ENCODE measurements around the gene IWS1. TPM values are rescaled to one million over a fixed set of nuclear protein-coding genes. Genes with fewer than 3 reads are reported as not detected.

IWS1 gene
- total and polyA plus RNA-seq, 9 of the 15 experiments (the other 6 are each of a cell fraction or from before 2014, with no cell fraction given): 20.8 to 67.2 (median 46.6) TPM

DNA sequence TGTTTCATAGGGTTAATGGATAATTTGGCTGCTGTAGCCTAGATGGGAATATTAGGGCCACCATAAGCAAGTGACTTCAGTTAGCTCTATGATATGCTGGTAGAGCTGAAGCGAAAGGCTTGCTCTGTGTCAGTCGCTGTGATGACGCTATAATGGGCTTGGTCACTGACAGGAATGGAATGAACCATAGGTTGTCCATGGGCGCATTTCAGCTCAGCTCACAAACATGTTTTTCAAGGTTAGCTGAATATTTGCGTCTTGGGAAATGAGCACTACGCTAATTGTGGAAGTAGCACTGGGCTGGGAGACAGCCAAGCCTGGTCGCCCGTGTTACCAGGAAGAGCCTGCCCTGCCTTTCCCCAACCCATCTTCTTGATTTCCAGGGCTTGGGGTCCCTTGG lies 6.0 kb upstream of the IWS1 start:
- H2AFZ ChIP-seq (ENCODE audit: low read depth, low read length): no peak overlapping the region
- intact Hi-C loops (cut with micrococcal nuclease): no loop called here
- no peak overlapping the region for H3K4me3 ChIP-seq
- DNase-seq (ENCODE audit: extremely low read depth in 1 of 4, low spot score in 3 of 4): no peak
- no peaks in the 10 kb centered on the region for H3K9me1 ChIP-seq (ENCODE audit: control insufficient read depth, insufficient read depth, low read length)
- ChIA-PET POLR2A (interaction anchor here (1.1 kb wide), 1 partner anchor 8 kb away, joined by 3 read pairs; no protein-coding TSS in a partner anchor), CTCF (ENCODE audit: low intra/inter-chr PET ratio) (no interaction called here)
- H3K27me3 ChIP-seq (ENCODE audit: control insufficient read depth in 2 of 2, insufficient read depth in 2 of 2, low read length in 2 of 2): peaks cover 19 to 42% of the 10 kb centered on the region in 2 experiments
- TF ChIP-seq ZNF140 (CRISPR knock-in tag; IDR thresholded peaks at IDR 0.05): no peak
- TF ChIP-seq HEY1 (CRISPR knock-in tag; IDR thresholded peaks at IDR 0.05; ENCODE audit: borderline replicate concordance): no peak
- TF ChIP-seq, protein P1, sequence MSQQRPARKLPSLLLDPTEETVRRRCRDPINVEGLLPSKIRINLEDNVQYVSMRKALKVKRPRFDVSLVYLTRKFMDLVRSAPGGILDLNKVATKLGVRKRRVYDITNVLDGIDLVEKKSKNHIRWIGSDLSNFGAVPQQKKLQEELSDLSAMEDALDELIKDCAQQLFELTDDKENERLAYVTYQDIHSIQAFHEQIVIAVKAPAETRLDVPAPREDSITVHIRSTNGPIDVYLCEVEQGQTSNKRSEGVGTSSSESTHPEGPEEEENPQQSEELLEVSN (IDR thresholded peaks at IDR 0.05; ENCODE audit: borderline replicate concordance in 1 of 2, extremely low read depth in 1 of 2, insufficient read depth in 1 of 2, insufficient read length in 1 of 2, low read depth in 1 of 2, low read length in 1 of 2, poor library complexity in 1 of 2, severe bottlenecking in 1 of 2): no peak
- no peak overlapping the region for H3K27ac ChIP-seq (ENCODE audit: extremely low read depth, low read depth, low read length)
- H4K20me1 ChIP-seq (replicated peaks; ENCODE audit: control insufficient read depth, insufficient read depth, low read length): no peaks in the 10 kb centered on the region
- 12% methylated on average over 8 of the region's 8 CpGs for WGBS (ENCODE audit: insufficient coverage, low coverage, missing lambda C conversion rate)
- no TSS peak for BruUV-seq (replicated peaks)
- H3K9me3 ChIP-seq (replicated peaks; ENCODE audit: control insufficient read depth, insufficient read depth, low read depth, low read length): 0 out of 2 replicates have a peak, but pooled peaks cover 4% of the 10 kb centered on the region
- no peak overlapping the region for H3K4me2 ChIP-seq (ENCODE audit: insufficient read depth, low read length)
- H3K9ac ChIP-seq (ENCODE audit: insufficient read depth in 1 of 2, low read depth in 2 of 2, low read length in 2 of 2): no peak overlapping the region
- H3K36me3 ChIP-seq (ENCODE audit: control insufficient read depth, insufficient read depth, low read length): no peaks in the 10 kb centered on the region
- in situ Hi-C loops (cut with MboI): no loop called here
- ATAC-seq: no peak
- FAIRE-seq: no peak
- peaks cover 3 to 7% of the 10 kb centered on the region in 2 experiments; a peak in 4 of 5 replicates for H3K4me1 ChIP-seq (replicated peaks in 1 of 2; ENCODE audit: control insufficient read depth in 2 of 2, insufficient read depth in 2 of 2, low read length in 2 of 2)
- H3K79me2 ChIP-seq (ENCODE audit: control insufficient read depth, insufficient read depth, low read length): no peaks in the 10 kb centered on the region

DNA sequence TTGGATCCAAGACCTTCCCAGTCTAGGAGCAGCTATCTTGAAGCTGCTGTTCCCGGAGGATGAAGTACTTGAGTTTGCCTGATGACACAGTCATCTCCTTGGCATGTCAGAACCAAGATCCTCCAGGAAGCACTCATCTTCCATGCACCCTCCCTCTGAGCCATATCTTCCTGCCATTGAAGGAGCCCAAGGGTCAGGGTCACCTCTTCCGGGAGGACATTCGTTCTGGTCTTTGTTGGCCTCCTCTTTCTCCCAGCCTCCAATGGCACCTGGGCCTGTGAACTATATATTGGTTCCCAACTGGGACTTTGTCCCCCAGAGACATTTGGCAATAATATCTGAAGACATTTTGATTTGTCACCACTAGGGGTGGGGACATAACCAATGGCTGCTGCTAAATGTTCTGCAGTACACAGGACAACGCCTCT lies 4.9 kb upstream of the IWS1 start:
- H3K9ac ChIP-seq (ENCODE audit: insufficient read depth in 1 of 2, low read depth in 2 of 2, low read length in 2 of 2): no peak overlapping the region
- no peaks in the 10 kb centered on the region for H4K20me1 ChIP-seq (replicated peaks; ENCODE audit: control insufficient read depth, insufficient read depth, low read length)
- ChIA-PET CTCF (ENCODE audit: low intra/inter-chr PET ratio) (no interaction called here), POLR2A (interaction anchor here (0.7 kb wide), 1 partner anchor 12 kb away, joined by 6 read pairs; no protein-coding TSS in a partner anchor)
- BruUV-seq (replicated peaks): no TSS peak
- no peak overlapping the region for H3K27ac ChIP-seq (ENCODE audit: extremely low read depth, low read depth, low read length)
- H3K79me2 ChIP-seq (ENCODE audit: control insufficient read depth, insufficient read depth, low read length): peaks cover 1% of the 10 kb centered on the region
- DNase-seq (ENCODE audit: extremely low read depth in 1 of 4, low spot score in 3 of 4): peak in 1 of 4 experiments; percentile 25
- intact Hi-C loops (cut with micrococcal nuclease): no loop called here
- H3K9me1 ChIP-seq (ENCODE audit: control insufficient read depth, insufficient read depth, low read length): no peaks in the 10 kb centered on the region
- no peak for FAIRE-seq
- in situ Hi-C loops (cut with MboI): no loop called here
- no peaks in the 10 kb centered on the region for H3K36me3 ChIP-seq (ENCODE audit: control insufficient read depth, insufficient read depth, low read length)
- TF ChIP-seq, protein P2, sequence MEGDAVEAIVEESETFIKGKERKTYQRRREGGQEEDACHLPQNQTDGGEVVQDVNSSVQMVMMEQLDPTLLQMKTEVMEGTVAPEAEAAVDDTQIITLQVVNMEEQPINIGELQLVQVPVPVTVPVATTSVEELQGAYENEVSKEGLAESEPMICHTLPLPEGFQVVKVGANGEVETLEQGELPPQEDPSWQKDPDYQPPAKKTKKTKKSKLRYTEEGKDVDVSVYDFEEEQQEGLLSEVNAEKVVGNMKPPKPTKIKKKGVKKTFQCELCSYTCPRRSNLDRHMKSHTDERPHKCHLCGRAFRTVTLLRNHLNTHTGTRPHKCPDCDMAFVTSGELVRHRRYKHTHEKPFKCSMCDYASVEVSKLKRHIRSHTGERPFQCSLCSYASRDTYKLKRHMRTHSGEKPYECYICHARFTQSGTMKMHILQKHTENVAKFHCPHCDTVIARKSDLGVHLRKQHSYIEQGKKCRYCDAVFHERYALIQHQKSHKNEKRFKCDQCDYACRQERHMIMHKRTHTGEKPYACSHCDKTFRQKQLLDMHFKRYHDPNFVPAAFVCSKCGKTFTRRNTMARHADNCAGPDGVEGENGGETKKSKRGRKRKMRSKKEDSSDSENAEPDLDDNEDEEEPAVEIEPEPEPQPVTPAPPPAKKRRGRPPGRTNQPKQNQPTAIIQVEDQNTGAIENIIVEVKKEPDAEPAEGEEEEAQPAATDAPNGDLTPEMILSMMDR (IDR thresholded peaks at IDR 0.05 in 2 of 3, conservative IDR thresholded peaks at IDR 0.05 in 1 of 3; ENCODE audit: insufficient read depth in 2 of 3, low read depth in 1 of 3, low read length in 3 of 3): peak in 2 of 3 experiments; percentile 11 to 35; a peak in 1 of 6 replicates
- no peak for TF ChIP-seq RBM25 (IDR thresholded peaks at IDR 0.05; ENCODE audit: low read depth, low read length, severe bottlenecking)
- H3K4me2 ChIP-seq (ENCODE audit: insufficient read depth, low read length): no peak overlapping the region
- peaks cover 19 to 42% of the 10 kb centered on the region in 2 experiments for H3K27me3 ChIP-seq (ENCODE audit: control insufficient read depth in 2 of 2, insufficient read depth in 2 of 2, low read length in 2 of 2)
- 3% methylated on average over 4 of the region's 4 CpGs for WGBS (ENCODE audit: insufficient coverage, low coverage, missing lambda C conversion rate)
- 0 out of 2 replicates have a peak, but pooled peaks cover 4% of the 10 kb centered on the region for H3K9me3 ChIP-seq (replicated peaks; ENCODE audit: control insufficient read depth, insufficient read depth, low read depth, low read length)
- 0 out of 2 replicates have a peak overlapping the region, but pooled peaks have one; percentile 21 for H2AFZ ChIP-seq (ENCODE audit: low read depth, low read length)
- H3K4me1 ChIP-seq (replicated peaks in 1 of 2; ENCODE audit: control insufficient read depth in 2 of 2, insufficient read depth in 2 of 2, low read length in 2 of 2): peaks cover 3 to 9% of the 10 kb centered on the region in 2 experiments; a peak in 4 of 5 replicates
- H3K4me3 ChIP-seq: no peak overlapping the region
- ATAC-seq: no peak
